ENCODE measurements around the gene STEAP2. TPM values are rescaled to one million over a fixed set of nuclear protein-coding genes. Genes with fewer than 3 reads are reported as not detected.
"Not testable (repeated sequence)": the region's sequence is repeated elsewhere in the genome, so short reads cannot be mapped to it uniquely, and the experiment has no call there.

Gene STEAP2
- total and polyA plus RNA-seq, 9 donors, result 1.9 to 7.1 (median 3.0) TPM

DNA sequence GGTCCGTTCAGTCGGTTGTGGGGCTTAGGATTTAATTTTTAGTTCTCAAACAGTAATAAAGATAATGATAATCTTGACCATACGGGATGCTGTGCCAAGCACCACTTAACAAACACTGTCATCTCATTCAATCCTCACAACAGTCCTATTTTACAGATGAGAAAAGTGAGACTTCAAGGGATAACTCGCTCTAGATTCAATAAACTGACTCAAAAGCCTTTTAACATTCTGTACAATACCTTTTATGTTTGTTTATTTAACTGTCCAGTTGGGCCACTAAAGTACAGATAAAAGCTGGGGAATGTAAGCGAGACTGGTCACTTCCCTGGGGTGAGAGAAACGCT is 33.0 kb downstream of the STEAP2 start:
- H3K27me3 ChIP-seq (ENCODE audit: control insufficient read depth, insufficient read depth, low read length), result peaks cover 5% of the 10 kb centered on the region
- H3K36me3 ChIP-seq (ENCODE audit: control insufficient read depth, insufficient read depth, low read length), result no peaks in the 10 kb centered on the region
- peak overlapping the region; percentile 93 for H3K4me3 ChIP-seq (ENCODE audit: low read length)
- no CpG with 5 or more reads among the region's 6 CpGs for WGBS (ENCODE audit: insufficient coverage)
- no peak overlapping the region for H3K27ac ChIP-seq (ENCODE audit: low read length)
- no peak for DNase-seq
- no peaks in the 10 kb centered on the region for H3K9me3 ChIP-seq (replicated peaks; ENCODE audit: control insufficient read depth, low read depth, low read length)
- peaks cover 10% of the 10 kb centered on the region for H3K4me1 ChIP-seq (ENCODE audit: control insufficient read depth, insufficient read depth, low read length)

GRCh38 chr7:90244909-90245851 is 33.6 kb downstream of the STEAP2 start, which contains the start of gene CFAP69:
Gene CFAP69 (plus strand): TSS chr7:90245174. CDS start chr7:90245425, 251 bp downstream.
- peaks cover 5% of the 10 kb centered on the region for H3K27me3 ChIP-seq (ENCODE audit: control insufficient read depth, insufficient read depth, low read length)
- H3K9me3 ChIP-seq (replicated peaks; ENCODE audit: control insufficient read depth, low read depth, low read length), result no peaks in the 10 kb centered on the region
- WGBS (ENCODE audit: insufficient coverage), result under 1% methylated on average over 35 of the region's 59 CpGs
- DNase-seq, result peak; percentile 95
- H3K4me3 ChIP-seq (ENCODE audit: low read length), result peak within 1 kb of the TSS; percentile 93
- H3K27ac ChIP-seq (ENCODE audit: low read length), result peak within 1 kb of the TSS; percentile 37
- H3K36me3 ChIP-seq (ENCODE audit: control insufficient read depth, insufficient read depth, low read length), result no peaks in the 10 kb centered on the region
- H3K4me1 ChIP-seq (ENCODE audit: control insufficient read depth, insufficient read depth, low read length), result peaks cover 10% of the 10 kb centered on the region

- H3K4me1 ChIP-seq (ENCODE audit: control insufficient read depth, insufficient read depth, low read length), result peaks cover 10% of the 10 kb centered on the region
- H3K27me3 ChIP-seq (ENCODE audit: control insufficient read depth, insufficient read depth, low read length), result peaks cover 5% of the 10 kb centered on the region
- no peak overlapping the region for H3K27ac ChIP-seq (ENCODE audit: low read length)
- H3K36me3 ChIP-seq (ENCODE audit: control insufficient read depth, insufficient read depth, low read length), result no peaks in the 10 kb centered on the region
- no peak overlapping the region for H3K4me3 ChIP-seq (ENCODE audit: low read length)
- no peak for DNase-seq
- WGBS (ENCODE audit: insufficient coverage), result 16% methylated on average over 3 of the region's 9 CpGs
- H3K9me3 ChIP-seq (replicated peaks; ENCODE audit: control insufficient read depth, low read depth, low read length), result no peaks in the 10 kb centered on the region
Measured at GRCh38 chr7:90246171-90246570, 34.6 kb downstream of the STEAP2 start.

DNA sequence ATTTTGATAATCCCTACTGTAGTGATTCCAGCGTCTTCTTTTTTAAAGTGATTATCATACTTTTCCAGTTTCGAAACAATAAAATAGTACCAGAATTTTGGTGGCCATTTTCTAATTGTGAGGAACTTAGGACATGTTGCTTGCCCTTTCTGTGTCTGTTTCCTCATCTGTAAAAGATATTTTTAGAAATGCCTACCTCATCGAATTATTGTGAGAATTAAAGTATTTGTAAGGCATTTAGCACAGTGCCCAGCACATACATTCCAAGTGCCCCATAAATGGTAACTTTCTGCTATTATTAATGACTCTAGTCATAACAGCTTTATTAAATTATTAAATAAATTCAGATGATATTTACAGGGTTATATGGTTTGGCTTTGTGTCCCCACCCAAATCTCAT is 37.2 kb downstream of the STEAP2 start:
- Histone ChIP-seq H3K4me3 (ENCODE audit: low read length) (no peak overlapping the region), H3K4me1 (ENCODE audit: control insufficient read depth, insufficient read depth, low read length) (peaks cover 10% of the 10 kb centered on the region), H3K9me3 (replicated peaks; ENCODE audit: control insufficient read depth, low read depth, low read length) (no peaks in the 10 kb centered on the region), H3K27me3 (ENCODE audit: control insufficient read depth, insufficient read depth, low read length) (peaks cover 5% of the 10 kb centered on the region), H3K27ac (ENCODE audit: low read length) (no peak overlapping the region), H3K36me3 (ENCODE audit: control insufficient read depth, insufficient read depth, low read length) (no peaks in the 10 kb centered on the region)
- no peak for DNase-seq
- no CpG with 5 or more reads among the region's 3 CpGs for WGBS (ENCODE audit: insufficient coverage)

GRCh38 chr7:90250601-90251303 is 39.2 kb downstream of the STEAP2 start:
- WGBS (ENCODE audit: insufficient coverage), result 83% methylated on average over 1 of the region's 3 CpGs
- no peak overlapping the region for H3K4me3 ChIP-seq (ENCODE audit: low read length)
- H3K27ac ChIP-seq (ENCODE audit: low read length), result no peak overlapping the region
- no peaks in the 10 kb centered on the region for H3K27me3 ChIP-seq (ENCODE audit: control insufficient read depth, insufficient read depth, low read length)
- peaks cover 1% of the 10 kb centered on the region for H3K4me1 ChIP-seq (ENCODE audit: control insufficient read depth, insufficient read depth, low read length)
- no peak for DNase-seq
- no peaks in the 10 kb centered on the region for H3K36me3 ChIP-seq (ENCODE audit: control insufficient read depth, insufficient read depth, low read length)
- H3K9me3 ChIP-seq (replicated peaks; ENCODE audit: control insufficient read depth, low read depth, low read length), result no peaks in the 10 kb centered on the region

DNA sequence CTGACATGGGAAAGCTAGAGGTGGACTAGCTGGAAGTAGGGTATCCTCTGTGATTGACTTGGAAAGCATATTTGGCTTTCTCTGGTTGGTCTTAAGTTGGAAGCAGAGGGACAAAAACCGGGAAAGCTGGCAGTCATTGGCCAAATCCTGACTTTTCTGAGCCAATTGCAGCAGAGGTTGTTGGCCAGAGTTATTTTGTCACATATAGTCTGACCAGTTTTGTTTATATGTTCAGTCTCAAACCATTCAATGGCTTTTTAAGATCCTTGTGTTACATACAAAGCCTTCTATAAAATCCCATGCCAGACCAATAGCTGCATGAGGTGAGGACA is 39.7 kb downstream of the STEAP2 start:
- H3K4me3 ChIP-seq (ENCODE audit: low read length), result no peak overlapping the region
- H3K27me3 ChIP-seq (ENCODE audit: control insufficient read depth, insufficient read depth, low read length), result no peaks in the 10 kb centered on the region
- H3K27ac ChIP-seq (ENCODE audit: low read length), result no peak overlapping the region
- WGBS (ENCODE audit: insufficient coverage), result 67% methylated on average over 1 of the region's 1 CpG
- H3K36me3 ChIP-seq (ENCODE audit: control insufficient read depth, insufficient read depth, low read length), result no peaks in the 10 kb centered on the region
- no peak for DNase-seq
- H3K4me1 ChIP-seq (ENCODE audit: control insufficient read depth, insufficient read depth, low read length), result no peaks in the 10 kb centered on the region
- no peaks in the 10 kb centered on the region for H3K9me3 ChIP-seq (replicated peaks; ENCODE audit: control insufficient read depth, low read depth, low read length)

- not testable (repeated sequence) for H3K36me3 ChIP-seq (ENCODE audit: control insufficient read depth, insufficient read depth, low read length); H3K9me3 ChIP-seq (replicated peaks; ENCODE audit: control insufficient read depth, low read depth, low read length); H3K27me3 ChIP-seq (ENCODE audit: control insufficient read depth, insufficient read depth, low read length); DNase-seq; H3K27ac ChIP-seq (ENCODE audit: low read length); H3K4me3 ChIP-seq (ENCODE audit: low read length); H3K4me1 ChIP-seq (ENCODE audit: control insufficient read depth, insufficient read depth, low read length)
- WGBS (ENCODE audit: insufficient coverage), result 80% methylated on average over 1 of the region's 5 CpGs
Measured at GRCh38 chr7:90256011-90256410, 44.5 kb downstream of the STEAP2 start.

DNA sequence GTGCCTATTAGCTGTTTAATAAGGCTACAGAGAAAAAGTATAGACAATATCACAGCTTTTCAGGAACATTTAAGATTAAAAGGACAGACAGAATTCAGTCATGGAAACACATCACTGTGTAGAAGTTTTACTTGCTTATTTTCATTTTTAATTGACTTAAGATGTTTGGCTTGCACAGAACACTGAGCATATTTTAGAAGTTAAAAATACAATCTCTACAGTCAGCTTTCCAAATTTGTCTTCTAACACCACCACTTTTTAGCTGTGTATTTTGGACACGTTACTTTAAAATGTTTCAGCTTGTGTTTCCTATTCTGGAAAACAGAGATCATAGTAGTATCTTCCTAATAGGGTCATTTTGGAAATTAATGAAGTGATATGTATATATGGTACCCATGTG is 45.2 kb downstream of the STEAP2 start:
- no peak overlapping the region for H3K27ac ChIP-seq (ENCODE audit: low read length)
- H3K4me3 ChIP-seq (ENCODE audit: low read length), result no peak overlapping the region
- no peaks in the 10 kb centered on the region for H3K27me3 ChIP-seq (ENCODE audit: control insufficient read depth, insufficient read depth, low read length)
- WGBS (ENCODE audit: insufficient coverage), result no CpG with 5 or more reads among the region's 1 CpG
- H3K36me3 ChIP-seq (ENCODE audit: control insufficient read depth, insufficient read depth, low read length), result no peaks in the 10 kb centered on the region
- DNase-seq, result peak; percentile 18
- no peaks in the 10 kb centered on the region for H3K9me3 ChIP-seq (replicated peaks; ENCODE audit: control insufficient read depth, low read depth, low read length)
- H3K4me1 ChIP-seq (ENCODE audit: control insufficient read depth, insufficient read depth, low read length), result no peaks in the 10 kb centered on the region

DNA sequence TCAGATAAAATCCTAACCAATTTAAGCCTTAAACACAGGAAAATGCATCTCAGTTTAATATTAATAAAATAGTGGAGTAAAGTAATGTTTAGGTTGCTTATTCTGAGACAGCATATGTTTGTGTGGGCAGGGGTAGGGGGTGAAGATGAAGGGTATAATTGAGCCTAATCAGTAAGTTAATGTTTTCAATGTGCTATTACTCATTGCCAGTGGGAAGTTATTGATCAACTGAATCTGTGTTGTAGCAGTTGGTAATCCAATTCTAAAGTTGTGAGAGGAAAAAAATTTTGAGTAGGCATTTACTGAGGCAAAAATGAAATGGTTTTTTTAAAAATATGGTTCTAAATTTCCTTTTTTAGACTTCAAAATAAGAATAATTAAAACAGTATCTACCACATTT is 49.9 kb downstream of the STEAP2 start:
- Histone ChIP-seq H3K36me3 (ENCODE audit: control insufficient read depth, insufficient read depth, low read length) (no peaks in the 10 kb centered on the region), H3K4me3 (ENCODE audit: low read length) (no peak overlapping the region), H3K4me1 (ENCODE audit: control insufficient read depth, insufficient read depth, low read length) (no peaks in the 10 kb centered on the region), H3K9me3 (replicated peaks; ENCODE audit: control insufficient read depth, low read depth, low read length) (no peaks in the 10 kb centered on the region), H3K27ac (ENCODE audit: low read length) (no peak overlapping the region), H3K27me3 (ENCODE audit: control insufficient read depth, insufficient read depth, low read length) (no peaks in the 10 kb centered on the region)
- no peak for DNase-seq

DNA sequence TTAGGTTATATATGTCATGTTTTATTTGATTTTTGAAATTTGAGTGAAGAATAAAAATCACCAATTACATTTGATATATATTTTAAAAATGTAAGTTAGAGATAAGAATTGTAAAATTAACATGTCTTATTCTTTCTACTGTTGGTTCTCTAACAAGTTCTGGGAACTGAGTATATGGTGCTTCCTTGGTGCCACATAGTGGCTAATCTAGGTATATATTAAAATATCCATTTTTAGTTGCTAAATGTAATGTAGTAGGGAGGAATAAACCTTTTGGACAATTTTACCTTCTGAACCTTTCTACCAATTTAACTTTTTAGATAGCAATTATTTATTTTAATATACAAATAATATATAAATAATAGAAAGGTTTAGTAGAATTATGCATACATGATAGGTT is 50.9 kb downstream of the STEAP2 start:
- no peaks in the 10 kb centered on the region for H3K4me1 ChIP-seq (ENCODE audit: control insufficient read depth, insufficient read depth, low read length)
- H3K9me3 ChIP-seq (replicated peaks; ENCODE audit: control insufficient read depth, low read depth, low read length), result no peaks in the 10 kb centered on the region
- H3K36me3 ChIP-seq (ENCODE audit: control insufficient read depth, insufficient read depth, low read length), result no peaks in the 10 kb centered on the region
- DNase-seq, result peak; percentile 42
- no peak overlapping the region for H3K27ac ChIP-seq (ENCODE audit: low read length)
- H3K4me3 ChIP-seq (ENCODE audit: low read length), result no peak overlapping the region
- no peaks in the 10 kb centered on the region for H3K27me3 ChIP-seq (ENCODE audit: control insufficient read depth, insufficient read depth, low read length)

Data from muscle of leg (tissue), 11 donors.